PC-3 (cell line): Measurements from ENCODE around the gene BCHE. TPM values are rescaled to one million over a fixed set of nuclear protein-coding genes. Genes with fewer than 3 reads are reported as not detected.
A peak's percentile ranks its signal among the peaks of the same experiment; 100 is the strongest.

Experiments used
- ATAC-seq: fragments of 200-7000 bp; cut with Tn5 transposase; 2 replicates; pipeline ENCODE4 v1.9.1; 2020; ENCODE audit warnings: mild to moderate bottlenecking, moderate library complexity
- BruUV-seq: library from RNA; stranded (reverse); fragments of 400-500 nt; replicated peaks from 2 replicates; lab custom pipeline; 2021; lab: Mats Ljungman, UMichigan
- CTCF ChIA-PET: fragments of 300-600 bp; sonication (Branson Sonifier 250); formaldehyde crosslinking; loops from one replicate; lab custom pipeline; 2022; ENCODE audit warnings: antibody characterized with exemption; lab: Charles Lee
- POLR2A ChIA-PET: fragments of 300-600 bp; sonication (Branson Sonifier 250); formaldehyde crosslinking; loops from one replicate; lab custom pipeline; 2022; ENCODE audit warnings: antibody characterized with exemption; ENCODE audit not compliant: unreplicated experiment; lab: Charles Lee
- DNase-seq: peaks from one replicate; pipeline ENCODE4 v3.0.0-alpha.2; 2015
- H2AFZ ChIP-seq: fragments of 300-600 bp; sonication (generic); 2 replicates; pipeline ENCODE4 v1.6.0; 2016; ENCODE audit warnings: antibody characterized with exemption, low read length
- H3F3A ChIP-seq: fragments of 300-600 bp; sonication (generic); one replicate; pipeline ENCODE4 v1.6.0; 2017; ENCODE audit warnings: antibody characterized with exemption, low read length, control low read depth, mild to moderate bottlenecking; ENCODE audit not compliant: unreplicated experiment
- H3K27ac ChIP-seq: fragments of 300-600 bp; sonication (generic); 2 replicates; pipeline ENCODE4 v1.5.1; 2016; ENCODE audit warnings: mild to moderate bottlenecking, low read length
- H3K27me3 ChIP-seq: fragments of 300-600 bp; sonication (generic); 2 replicates; pipeline ENCODE4 v1.6.1; 2016; ENCODE audit warnings: low read length, mixed read lengths
- H3K36me3 ChIP-seq: fragments of 300-600 bp; sonication (generic); 2 replicates; pipeline ENCODE4 v1.6.1; 2016; ENCODE audit warnings: low read depth, mixed run types, low read length, mixed read lengths
- H3K4me1 ChIP-seq: fragments of 300-600 bp; sonication (generic); 2 replicates; pipeline ENCODE4 v1.5.1; 2016; ENCODE audit warnings: low read length; ENCODE audit not compliant: insufficient read depth
- H3K4me2 ChIP-seq: fragments of 300-600 bp; sonication (generic); 2 replicates; pipeline ENCODE4 v1.6.0; 2016; ENCODE audit warnings: low read length
- H3K4me3 ChIP-seq: fragments of 300-600 bp; sonication (generic); 2 replicates; pipeline ENCODE4 v1.5.1; 2016; ENCODE audit warnings: mild to moderate bottlenecking, low read length, mixed read lengths
- H3K79me2 ChIP-seq: fragments of 300-600 bp; sonication (generic); 2 replicates; pipeline ENCODE4 v1.6.1; 2017; ENCODE audit warnings: low read length, mixed read lengths
- H3K9ac ChIP-seq: fragments of 300-600 bp; sonication (generic); 2 replicates; pipeline ENCODE4 v1.6.0; 2016; ENCODE audit warnings: mild to moderate bottlenecking, low read length
- H3K9me2 ChIP-seq: fragments of 300-600 bp; sonication (generic); replicated peaks from 2 replicates; pipeline ENCODE4 v1.6.1; 2016; ENCODE audit warnings: mixed run types, low read length, mixed read lengths
- H3K9me3 ChIP-seq: fragments of 300-600 bp; sonication (generic); 2 replicates; pipeline ENCODE4 v1.6.1; 2016; ENCODE audit warnings: low read length, mixed read lengths
- H4K20me1 ChIP-seq: fragments of 300-600 bp; sonication (generic); 2 replicates; pipeline ENCODE4 v1.6.1; 2016; ENCODE audit warnings: low read length, mixed read lengths
- EZH2 ChIP-seq: fragments of 300-600 bp; sonication (generic); IDR thresholded peaks from one replicate; pipeline ENCODE4 v1.6.1; 2017; ENCODE audit warnings: antibody characterized with exemption, mild to moderate bottlenecking, low read length; ENCODE audit not compliant: unreplicated experiment
- EZH2phosphoT487 ChIP-seq: fragments of 300-600 bp; sonication (generic); IDR thresholded peaks from 2 replicates; pipeline ENCODE4 v1.6.1; 2018; ENCODE audit warnings: mild to moderate bottlenecking, antibody characterized with exemption, low read length, borderline replicate concordance
- intact Hi-C: fragments of 100-400 bp; cut with micrococcal nuclease; formaldehyde crosslinking; loops from 2 replicates; pipeline ENCODE4 v1.9.0; 2023
- total RNA-seq: library from RNA; depleted of rRNA; stranded (reverse); fragments of >200 nt; gene quantifications from 2 replicates; pipeline ENCODE4 v1.2.3, GENCODE V29; 2014
- TF ChIP-seq, protein P1 (sequence below): fragments of 300-600 bp; sonication (generic); conservative IDR thresholded peaks from 2 replicates; pipeline ENCODE4 v1.5.1; 2017; ENCODE audit warnings: antibody characterized with exemption, low read depth, mild to moderate bottlenecking, low read length

BCHE gene
- total RNA-seq, 1 experiment from 2014 or later = 0.18 TPM

- no peak for TF ChIP-seq EZH2phosphoT487
- TF ChIP-seq, protein P1, sequence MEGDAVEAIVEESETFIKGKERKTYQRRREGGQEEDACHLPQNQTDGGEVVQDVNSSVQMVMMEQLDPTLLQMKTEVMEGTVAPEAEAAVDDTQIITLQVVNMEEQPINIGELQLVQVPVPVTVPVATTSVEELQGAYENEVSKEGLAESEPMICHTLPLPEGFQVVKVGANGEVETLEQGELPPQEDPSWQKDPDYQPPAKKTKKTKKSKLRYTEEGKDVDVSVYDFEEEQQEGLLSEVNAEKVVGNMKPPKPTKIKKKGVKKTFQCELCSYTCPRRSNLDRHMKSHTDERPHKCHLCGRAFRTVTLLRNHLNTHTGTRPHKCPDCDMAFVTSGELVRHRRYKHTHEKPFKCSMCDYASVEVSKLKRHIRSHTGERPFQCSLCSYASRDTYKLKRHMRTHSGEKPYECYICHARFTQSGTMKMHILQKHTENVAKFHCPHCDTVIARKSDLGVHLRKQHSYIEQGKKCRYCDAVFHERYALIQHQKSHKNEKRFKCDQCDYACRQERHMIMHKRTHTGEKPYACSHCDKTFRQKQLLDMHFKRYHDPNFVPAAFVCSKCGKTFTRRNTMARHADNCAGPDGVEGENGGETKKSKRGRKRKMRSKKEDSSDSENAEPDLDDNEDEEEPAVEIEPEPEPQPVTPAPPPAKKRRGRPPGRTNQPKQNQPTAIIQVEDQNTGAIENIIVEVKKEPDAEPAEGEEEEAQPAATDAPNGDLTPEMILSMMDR = no peak
- TF ChIP-seq EZH2 = no peak
- Histone ChIP-seq H3K4me1 (peaks cover 30% of the 10 kb centered on the region), H3K4me2 (no peak overlapping the region), H2AFZ (no peak overlapping the region), H3K27ac (no peak overlapping the region), H3K79me2 (no peaks in the 10 kb centered on the region), H3K36me3 (no peaks in the 10 kb centered on the region), H3K4me3 (no peak overlapping the region), H4K20me1 (no peaks in the 10 kb centered on the region), H3F3A (peaks cover 5% of the 10 kb centered on the region), H3K9ac (no peak overlapping the region), H3K9me3 (no peaks in the 10 kb centered on the region), H3K9me2 (no peaks in the 10 kb centered on the region), H3K27me3 (no peaks in the 10 kb centered on the region)
- ChIA-PET CTCF (no interaction called here), POLR2A (interaction anchor here (0.6 kb wide), 1 partner anchor 108 kb away, joined by 3 read pairs; no protein-coding TSS in a partner anchor)
- ATAC-seq (no peak), DNase-seq (no peak)
- intact Hi-C loops = no loop called here
- no TSS peak for BruUV-seq
These were observed 85.6 kb downstream of the BCHE start for GRCh38 chr3:165751637-165752036.

- Histone ChIP-seq H3K9ac (no peak overlapping the region), H3K79me2 (no peaks in the 10 kb centered on the region), H3K9me2 (no peaks in the 10 kb centered on the region), H2AFZ (no peak overlapping the region), H3K27me3 (no peaks in the 10 kb centered on the region), H3K4me1 (peaks cover 16% of the 10 kb centered on the region), H3K4me2 (no peak overlapping the region), H3K4me3 (no peak overlapping the region), H3K36me3 (no peaks in the 10 kb centered on the region), H3F3A (peaks cover 5% of the 10 kb centered on the region), H3K27ac (no peak overlapping the region), H4K20me1 (no peaks in the 10 kb centered on the region), H3K9me3 (no peaks in the 10 kb centered on the region)
- CTCF ChIA-PET = no interaction called here
- no TSS peak for BruUV-seq
- intact Hi-C loops = no loop called here
- TF ChIP-seq EZH2phosphoT487 (no peak), EZH2 (no peak)
- TF ChIP-seq, protein P1 = no peak
- ATAC-seq (no peak), DNase-seq (peak; percentile 9)
- POLR2A ChIA-PET = no interaction called here
These were observed 87.4 kb downstream of the BCHE start for GRCh38 chr3:165749821-165750220.

GRCh38 chr3:165749241-165749640, 88.0 kb downstream of the BCHE start:
- TF ChIP-seq EZH2 (no peak), EZH2phosphoT487 (no peak)
- TF ChIP-seq, protein P1 = no peak
- Histone ChIP-seq H3K9me3 (no peaks in the 10 kb centered on the region), H3K27me3 (no peaks in the 10 kb centered on the region), H3K4me1 (peaks cover 10% of the 10 kb centered on the region), H3K4me2 (no peak overlapping the region), H3K27ac (no peak overlapping the region), H3K4me3 (no peak overlapping the region), H3K36me3 (no peaks in the 10 kb centered on the region), H4K20me1 (no peaks in the 10 kb centered on the region), H3K79me2 (no peaks in the 10 kb centered on the region), H3K9me2 (no peaks in the 10 kb centered on the region), H3F3A (no peaks in the 10 kb centered on the region), H2AFZ (no peak overlapping the region), H3K9ac (no peak overlapping the region)
- no peak for ATAC-seq
- DNase-seq = no peak
- ChIA-PET POLR2A (no interaction called here), CTCF (no interaction called here)
- BruUV-seq = no TSS peak
- intact Hi-C loops = no loop called here
